ENCODE results near the gene ZC3H7A. TPM values are rescaled to one million over a fixed set of nuclear protein-coding genes. Genes with fewer than 3 reads are reported as not detected.
"Not testable (repeated sequence)": the region's sequence is repeated elsewhere in the genome, so short reads cannot be mapped to it uniquely, and the experiment has no call there.

Gene ZC3H7A
- total RNA-seq, 2 donors from 2014 or later, result 29.0 to 32.1 TPM

GRCh38 chr16:11793840-11794239 is 3.2 kb downstream of the ZC3H7A start:
- Histone ChIP-seq H3K9me3 (no peaks in the 10 kb centered on the region), H3K27ac (peak overlapping the region; percentile 33 to 41), H3K4me1 (peaks cover 0 to 66% of the 10 kb centered on the region in 2 donors), H3K4me3 (no peak overlapping the region), H3K36me3 (no peaks in the 10 kb centered on the region), H3K27me3 (no peaks in the 10 kb centered on the region)
- DNase-seq (ENCODE audit: low spot score), result no peak
- no peak for TF ChIP-seq CTCF (IDR thresholded peaks at IDR 0.05)

- H3K27me3 ChIP-seq, result no peaks in the 10 kb centered on the region
- H3K4me1 ChIP-seq, result peaks cover 0 to 55% of the 10 kb centered on the region in 2 donors
- no peak for TF ChIP-seq CTCF (IDR thresholded peaks at IDR 0.05)
- no peaks in the 10 kb centered on the region for H3K9me3 ChIP-seq
- no peaks in the 10 kb centered on the region for H3K36me3 ChIP-seq
- no peak for DNase-seq (ENCODE audit: low spot score)
- peak overlapping the region in 1 of 2 donors; percentile 41 for H3K27ac ChIP-seq
- H3K4me3 ChIP-seq, result no peak overlapping the region
Observed at GRCh38 chr16:11792410-11793241, 4.4 kb downstream of the ZC3H7A start.

- Histone ChIP-seq H3K4me1 (peaks cover 0 to 55% of the 10 kb centered on the region in 2 donors), H3K36me3 (no peaks in the 10 kb centered on the region), H3K4me3 (no peak overlapping the region), H3K27ac (peak overlapping the region in 1 of 2 donors; percentile 10), H3K27me3 (no peaks in the 10 kb centered on the region), H3K9me3 (no peaks in the 10 kb centered on the region)
- no peak for TF ChIP-seq CTCF (IDR thresholded peaks at IDR 0.05)
- DNase-seq (ENCODE audit: low spot score), result no peak
Observed at GRCh38 chr16:11791144-11791828, 5.8 kb downstream of the ZC3H7A start.

- DNase-seq (ENCODE audit: low spot score), result no peak
- Histone ChIP-seq H3K9me3 (no peaks in the 10 kb centered on the region), H3K36me3 (no peaks in the 10 kb centered on the region), H3K27ac (no peak overlapping the region), H3K4me1 (peaks cover 0 to 45% of the 10 kb centered on the region in 2 donors), H3K27me3 (no peaks in the 10 kb centered on the region), H3K4me3 (no peak overlapping the region)
- no peak for TF ChIP-seq CTCF (IDR thresholded peaks at IDR 0.05)
Observed at GRCh38 chr16:11788914-11789313, 8.1 kb downstream of the ZC3H7A start.

GRCh38 chr16:11784980-11785599 is 12.0 kb downstream of the ZC3H7A start:
- H3K27ac ChIP-seq; H3K36me3 ChIP-seq; DNase-seq (ENCODE audit: low spot score); H3K4me3 ChIP-seq; H3K9me3 ChIP-seq; H3K27me3 ChIP-seq: not testable (repeated sequence)
- H3K4me1 ChIP-seq, result peaks cover 5 to 42% of the 10 kb centered on the region in 2 donors

- H3K27me3 ChIP-seq; DNase-seq (ENCODE audit: low spot score); H3K9me3 ChIP-seq; H3K4me3 ChIP-seq; H3K36me3 ChIP-seq: not testable (repeated sequence)
- Histone ChIP-seq H3K27ac (peak overlapping the region; percentile 83 to 85), H3K4me1 (peaks cover 5 to 42% of the 10 kb centered on the region in 2 donors)
Observed at GRCh38 chr16:11784381-11784780, 12.7 kb downstream of the ZC3H7A start.

Measured in right atrium auricular region (tissue), 2 donors.